ENCODE measurements around the gene EIF2AK2.

DNA sequence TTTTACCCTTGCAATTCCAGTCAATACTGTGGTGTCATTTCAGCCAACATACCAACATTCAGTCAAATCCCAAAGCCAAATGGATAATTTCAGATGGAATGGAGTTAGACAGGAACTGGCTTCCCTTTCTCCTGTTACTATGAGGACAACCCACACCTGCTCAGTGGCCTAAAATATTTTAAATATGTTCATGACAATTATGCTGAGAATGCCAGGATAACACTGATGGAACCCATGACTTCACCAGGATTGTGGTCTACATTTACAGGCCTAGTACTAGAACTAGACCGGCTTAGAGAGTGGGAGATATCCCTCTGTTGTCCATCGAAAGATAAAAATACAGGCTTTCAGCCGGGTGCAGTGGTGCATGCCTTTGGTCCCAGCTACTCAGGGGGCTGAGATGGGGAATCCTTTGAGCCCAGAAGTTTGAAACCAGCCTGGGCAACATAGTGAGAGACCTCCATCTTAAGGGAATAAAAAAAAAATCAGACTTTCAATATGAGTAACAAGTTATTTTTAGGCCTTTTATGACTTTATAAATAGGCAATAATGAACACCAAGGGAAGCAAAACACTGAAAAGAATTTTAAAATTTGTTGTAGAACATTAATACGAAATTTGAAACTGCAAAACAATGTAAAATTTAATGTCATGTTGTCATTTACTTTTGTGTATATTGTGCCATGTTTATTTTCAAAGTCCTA is 58.2 kb downstream of the EIF2AK2 start:
- TF ChIP-seq POLR2AphosphoS5 (IDR thresholded peaks at IDR 0.05) (no peak), POLR2A (IDR thresholded peaks at IDR 0.05) (no peak)
- TF ChIP-seq, protein P1, sequence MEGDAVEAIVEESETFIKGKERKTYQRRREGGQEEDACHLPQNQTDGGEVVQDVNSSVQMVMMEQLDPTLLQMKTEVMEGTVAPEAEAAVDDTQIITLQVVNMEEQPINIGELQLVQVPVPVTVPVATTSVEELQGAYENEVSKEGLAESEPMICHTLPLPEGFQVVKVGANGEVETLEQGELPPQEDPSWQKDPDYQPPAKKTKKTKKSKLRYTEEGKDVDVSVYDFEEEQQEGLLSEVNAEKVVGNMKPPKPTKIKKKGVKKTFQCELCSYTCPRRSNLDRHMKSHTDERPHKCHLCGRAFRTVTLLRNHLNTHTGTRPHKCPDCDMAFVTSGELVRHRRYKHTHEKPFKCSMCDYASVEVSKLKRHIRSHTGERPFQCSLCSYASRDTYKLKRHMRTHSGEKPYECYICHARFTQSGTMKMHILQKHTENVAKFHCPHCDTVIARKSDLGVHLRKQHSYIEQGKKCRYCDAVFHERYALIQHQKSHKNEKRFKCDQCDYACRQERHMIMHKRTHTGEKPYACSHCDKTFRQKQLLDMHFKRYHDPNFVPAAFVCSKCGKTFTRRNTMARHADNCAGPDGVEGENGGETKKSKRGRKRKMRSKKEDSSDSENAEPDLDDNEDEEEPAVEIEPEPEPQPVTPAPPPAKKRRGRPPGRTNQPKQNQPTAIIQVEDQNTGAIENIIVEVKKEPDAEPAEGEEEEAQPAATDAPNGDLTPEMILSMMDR (IDR thresholded peaks at IDR 0.05 in 8 of 11, conservative IDR thresholded peaks at IDR 0.05 in 3 of 11): no peak

Data from spleen (tissue), 7 donors.